CD4-positive, alpha-beta T cell (primary cell): ENCODE measurements around the gene AGR3. TPM values are rescaled to one million over a fixed set of nuclear protein-coding genes. Genes with fewer than 3 reads are reported as not detected.

Source experiments
- ATAC-seq: fragments of 200-7000 bp; cut with Tn5 transposase; one replicate; pipeline ENCODE4 v1.10.0; 2022; ENCODE audit warnings: mild to moderate bottlenecking; ENCODE audit not compliant: poor library complexity
- CTCF ChIA-PET: fragments of 350-600 bp; sonication (Branson Sonifier 250); formaldehyde crosslinking; loops from one replicate; lab custom pipeline; 2021; ENCODE audit warnings: antibody characterized with exemption, inconsistent platforms; lab: Charles Lee
- POLR2A ChIA-PET: fragments of 350-600 bp; sonication (Branson Sonifier 250); formaldehyde crosslinking; loops from one replicate; lab custom pipeline; 2021; ENCODE audit warnings: antibody characterized with exemption, inconsistent platforms; lab: Charles Lee
- DNase-seq, 14 experiments: peaks; one replicate each; pipeline ENCODE4 v3.0.0-alpha.2; 2013 to 2020; ENCODE audit warnings: mixed read lengths in 2 of 14
- H3K27ac ChIP-seq, 2 donors: one replicate each; pipeline versions ENCODE4 v1.5.1 to v1.7.0; 2013; ENCODE audit warnings: low read length in 2 of 2, low read depth in 1 of 2, mild to moderate bottlenecking in 1 of 2
- H3K27me3 ChIP-seq, 2 experiments: 1 replicate in 1 of 2; 2 replicates in 1 of 2; pipeline versions ENCODE4 v1.6.1 to v1.7.0; 2013; ENCODE audit warnings: low read length in 2 of 2, control low read depth in 1 of 2, mild to moderate bottlenecking in 1 of 2, moderate library complexity in 1 of 2; ENCODE audit not compliant: insufficient read depth in 2 of 2, control insufficient read depth in 1 of 2
- H3K36me3 ChIP-seq: one replicate; pipeline ENCODE4 v1.6.1; 2013; ENCODE audit warnings: low read length, control low read depth; ENCODE audit not compliant: insufficient read depth
- H3K4me1 ChIP-seq: one replicate; pipeline ENCODE4 v1.6.1; 2013; ENCODE audit warnings: low read length, control low read depth; ENCODE audit not compliant: insufficient read depth
- H3K4me3 ChIP-seq: one replicate; pipeline ENCODE4 v1.5.1; 2013; ENCODE audit warnings: mild to moderate bottlenecking, low read length, moderate library complexity
- H3K9me3 ChIP-seq, 2 experiments: 1 replicate in 1 of 2; 2 replicates in 1 of 2; pipeline versions ENCODE4 v1.6.1 to v1.7.0; 2013; ENCODE audit warnings: low read length in 2 of 2, mild to moderate bottlenecking in 2 of 2, control low read depth in 1 of 2, moderate library complexity in 1 of 2; ENCODE audit not compliant: control insufficient read depth in 1 of 2, insufficient read depth in 1 of 2
- H3K27ac Mint-ChIP-seq: one replicate; pipeline ENCODE4 v1.8.0; 2020; ENCODE audit warnings: mixed read lengths
- H3K27me3 Mint-ChIP-seq: one replicate; pipeline ENCODE4 v1.8.0; 2021; ENCODE audit warnings: mixed read lengths
- H3K36me3 Mint-ChIP-seq: one replicate; pipeline ENCODE4 v1.8.0; 2021; ENCODE audit warnings: low read depth, mixed read lengths
- H3K4me1 Mint-ChIP-seq: one replicate; pipeline ENCODE4 v1.8.0; 2021; ENCODE audit warnings: low read depth, mixed read lengths
- H3K4me3 Mint-ChIP-seq: one replicate; pipeline ENCODE4 v1.8.0; 2020; ENCODE audit warnings: mild to moderate bottlenecking, mixed read lengths
- H3K9me3 Mint-ChIP-seq: one replicate; pipeline ENCODE4 v1.8.0; 2020; ENCODE audit warnings: mixed read lengths
- CTCF ChIP-seq: fragments of 200-600 bp; IDR thresholded peaks from one replicate; pipeline ENCODE4 v1.8.0; 2022; ENCODE audit warnings: antibody characterized with exemption, mild to moderate bottlenecking
- intact Hi-C, 2 experiments: fragments of 100-400 bp; cut with DNase I in 1 of 2; cut with micrococcal nuclease in 1 of 2; formaldehyde crosslinking; loops; one replicate each; pipeline versions ENCODE4 v1.15.1 to v1.9.0; 2023 to 2025; cut with DNase I, micrococcal nuclease
- total RNA-seq, 174 experiments: library from RNA in 2 of 174; stranded (reverse) in 2 of 174; gene quantifications; one replicate each; pipeline ENCODE4 v1.2.3 and lab custom pipeline; 2021 to 2026

The AGR3 gene
- total RNA-seq, 2 experiments from 2014 or later: not detected

GRCh38 chr7:16891874-16892643 lies 10.3 kb upstream of the AGR3 start:
- no peak overlapping the region for H3K4me3 Mint-ChIP-seq
- H3K9me3 ChIP-seq: no peaks in the 10 kb centered on the region
- CTCF ChIA-PET: interaction anchor here (1.4 kb wide), 1 partner anchor 26 kb away, joined by 5 read pairs; no protein-coding TSS in a partner anchor
- intact Hi-C loops: loop anchor here in 1 of 2 experiments (1.0 to 5.0 kb wide), 2 partner anchors 26 to 1775 kb away; no protein-coding TSS in a partner anchor
- no peak for DNase-seq
- H3K27ac Mint-ChIP-seq: no peak overlapping the region
- H3K4me1 ChIP-seq: no peaks in the 10 kb centered on the region
- no peak for TF ChIP-seq CTCF
- H3K27me3 Mint-ChIP-seq: no peaks in the 10 kb centered on the region
- POLR2A ChIA-PET: no interaction called here
- H3K27ac ChIP-seq: no peak overlapping the region
- no peaks in the 10 kb centered on the region for H3K9me3 Mint-ChIP-seq
- no peak for ATAC-seq
- no peak overlapping the region for H3K4me3 ChIP-seq
- H3K27me3 ChIP-seq: no peaks in the 10 kb centered on the region
- peaks cover 5% of the 10 kb centered on the region for H3K4me1 Mint-ChIP-seq
- H3K36me3 Mint-ChIP-seq: no peaks in the 10 kb centered on the region
- no peaks in the 10 kb centered on the region for H3K36me3 ChIP-seq

GRCh38 chr7:16891338-16891737 lies 9.6 kb upstream of the AGR3 start:
- ChIA-PET POLR2A (no interaction called here), CTCF (interaction anchor here (1.4 kb wide), 1 partner anchor 26 kb away, joined by 5 read pairs; no protein-coding TSS in a partner anchor)
- Histone ChIP-seq H3K27me3 (no peaks in the 10 kb centered on the region), H3K4me3 (no peak overlapping the region), H3K27ac (no peak overlapping the region), H3K9me3 (no peaks in the 10 kb centered on the region), H3K4me1 (no peaks in the 10 kb centered on the region), H3K36me3 (no peaks in the 10 kb centered on the region)
- H3K4me3 Mint-ChIP-seq: no peak overlapping the region
- H3K4me1 Mint-ChIP-seq: peaks cover 5% of the 10 kb centered on the region
- no peaks in the 10 kb centered on the region for H3K27me3 Mint-ChIP-seq
- intact Hi-C loops: loop anchor here in 1 of 2 experiments (1.0 to 5.0 kb wide), 2 partner anchors 27 to 1776 kb away; no protein-coding TSS in a partner anchor
- ATAC-seq (peak; percentile 59), DNase-seq (peak in 4 of 14 experiments; percentile 31 to 50 (median 47))
- no peaks in the 10 kb centered on the region for H3K36me3 Mint-ChIP-seq
- TF ChIP-seq CTCF: no peak
- H3K27ac Mint-ChIP-seq: no peak overlapping the region
- H3K9me3 Mint-ChIP-seq: no peaks in the 10 kb centered on the region

GRCh38 chr7:16889851-16890415 lies 8.2 kb upstream of the AGR3 start:
- Histone ChIP-seq H3K27me3 (no peaks in the 10 kb centered on the region), H3K4me3 (no peak overlapping the region), H3K9me3 (no peaks in the 10 kb centered on the region), H3K4me1 (no peaks in the 10 kb centered on the region), H3K27ac (no peak overlapping the region), H3K36me3 (no peaks in the 10 kb centered on the region)
- Mint-ChIP-seq H3K36me3 (no peaks in the 10 kb centered on the region), H3K27me3 (peaks cover 6% of the 10 kb centered on the region), H3K9me3 (no peaks in the 10 kb centered on the region), H3K4me1 (peaks cover 5% of the 10 kb centered on the region), H3K4me3 (no peak overlapping the region), H3K27ac (no peak overlapping the region)
- POLR2A ChIA-PET: no interaction called here
- no peak for ATAC-seq
- DNase-seq: no peak
- CTCF ChIA-PET: no interaction called here
- intact Hi-C loops: loop anchor here in 1 of 2 experiments (5.0 kb wide), 1 partner anchor 1777 kb away; no protein-coding TSS in a partner anchor
- no peak for TF ChIP-seq CTCF
